Stromal cell of bone marrow (primary cell): ENCODE measurements around the gene GRIN3B.

Experiments
- DNase-seq: peaks from one replicate; pipeline ENCODE4 v3.0.0-alpha.2; 2012; ENCODE audit warnings: low read depth

Gene GRIN3B

GRCh38 chr19:991174-991931 is 8.9 kb upstream of the GRIN3B start:
- DNase-seq = no peak

GRCh38 chr19:991932-992669 is 8.1 kb upstream of the GRIN3B start:
- DNase-seq = no peak

DNA sequence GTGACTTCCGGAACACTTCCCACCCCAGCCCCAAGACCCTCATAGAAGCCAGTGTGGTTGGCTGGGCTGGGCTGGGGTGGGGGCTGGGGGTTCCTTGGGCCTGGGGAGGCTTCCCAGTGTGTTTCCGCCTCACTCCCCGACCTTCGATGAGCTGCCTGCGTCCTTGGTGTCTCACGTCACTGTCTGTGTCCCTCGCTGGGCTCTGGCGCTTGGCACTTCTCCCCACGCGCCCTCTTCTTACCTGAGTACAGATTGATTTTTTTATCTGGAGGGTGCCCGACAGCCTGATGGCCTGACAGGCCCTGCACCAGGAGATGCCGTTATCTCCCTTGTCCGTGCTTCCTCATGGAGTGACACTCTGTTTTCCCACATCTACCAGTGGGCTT is 7.6 kb upstream of the GRIN3B start:
- no peak for DNase-seq

DNA sequence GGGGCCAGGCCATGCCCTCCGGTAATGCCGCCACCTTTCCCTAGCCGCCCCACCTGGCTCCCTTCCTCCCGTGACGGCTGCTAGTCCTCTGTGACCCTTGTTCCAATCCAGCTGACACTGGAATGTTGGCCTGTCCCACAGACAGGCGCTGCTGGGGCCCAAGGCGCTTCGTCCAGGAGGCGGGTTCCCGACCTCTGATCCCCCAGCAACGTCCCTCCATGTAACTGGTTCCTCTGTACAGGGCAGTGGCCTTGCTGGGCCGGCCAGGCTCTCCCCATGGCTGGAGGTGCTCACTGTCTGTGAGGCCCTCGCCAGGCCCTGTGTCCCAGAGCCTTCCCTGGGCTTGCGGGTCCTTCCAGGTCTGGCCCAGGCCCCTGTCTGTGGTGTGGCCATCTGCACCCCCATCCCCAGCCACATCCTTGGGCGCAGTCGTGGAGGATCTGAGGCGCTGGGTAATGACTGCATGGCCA is 6.8 kb upstream of the GRIN3B start:
- no peak for DNase-seq

- DNase-seq = no peak
Observed at GRCh38 chr19:993831-994393, 6.3 kb upstream of the GRIN3B start.

- DNase-seq = no peak
Observed at GRCh38 chr19:994516-994915, 5.7 kb upstream of the GRIN3B start.

- DNase-seq = no peak
Observed at GRCh38 chr19:995051-995827, 5.0 kb upstream of the GRIN3B start.

- no peak for DNase-seq
Observed at GRCh38 chr19:996051-996838, 4.0 kb upstream of the GRIN3B start.

DNA sequence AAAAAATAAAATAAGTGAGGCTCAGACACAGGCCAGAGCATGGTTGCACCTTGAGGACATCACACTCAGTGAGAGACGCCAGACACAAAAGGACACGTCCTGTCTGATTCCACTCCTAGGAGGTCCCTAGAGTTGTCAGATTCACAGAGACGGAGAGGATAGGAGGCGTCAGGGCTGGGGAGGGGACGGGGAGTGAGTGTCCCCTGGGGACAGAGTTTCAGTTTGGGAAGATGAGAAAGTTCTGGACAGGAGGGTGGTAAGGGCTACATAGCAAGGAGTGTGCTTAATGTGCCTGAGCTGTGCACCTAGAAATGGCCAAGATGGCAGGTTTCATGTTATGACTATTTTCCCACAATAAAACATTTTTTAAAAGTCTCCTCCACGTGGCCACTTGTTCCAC is 2.2 kb upstream of the GRIN3B start:
- DNase-seq = no peak

DNA sequence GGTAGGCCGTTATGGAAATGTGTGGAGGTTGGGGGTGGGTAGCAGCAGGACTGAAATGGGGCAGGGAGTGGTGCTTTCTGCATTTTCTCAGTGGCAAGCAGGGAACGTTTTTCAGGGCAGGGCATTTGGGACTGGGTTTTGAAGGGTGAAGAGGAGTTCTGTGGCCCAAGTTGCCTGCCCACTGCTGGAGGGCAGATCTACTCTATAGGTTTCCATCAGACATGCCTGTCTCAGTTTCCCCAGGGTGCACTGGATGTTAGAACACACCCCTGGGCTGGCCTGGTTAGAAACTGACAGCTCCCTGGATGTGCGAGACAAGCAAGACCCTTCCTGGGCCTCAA is 870 bp upstream of the GRIN3B start:
- no peak for DNase-seq

- DNase-seq = no peak
Observed at GRCh38 chr19:1000591-1001537, 645 bp downstream of the GRIN3B start.

DNA sequence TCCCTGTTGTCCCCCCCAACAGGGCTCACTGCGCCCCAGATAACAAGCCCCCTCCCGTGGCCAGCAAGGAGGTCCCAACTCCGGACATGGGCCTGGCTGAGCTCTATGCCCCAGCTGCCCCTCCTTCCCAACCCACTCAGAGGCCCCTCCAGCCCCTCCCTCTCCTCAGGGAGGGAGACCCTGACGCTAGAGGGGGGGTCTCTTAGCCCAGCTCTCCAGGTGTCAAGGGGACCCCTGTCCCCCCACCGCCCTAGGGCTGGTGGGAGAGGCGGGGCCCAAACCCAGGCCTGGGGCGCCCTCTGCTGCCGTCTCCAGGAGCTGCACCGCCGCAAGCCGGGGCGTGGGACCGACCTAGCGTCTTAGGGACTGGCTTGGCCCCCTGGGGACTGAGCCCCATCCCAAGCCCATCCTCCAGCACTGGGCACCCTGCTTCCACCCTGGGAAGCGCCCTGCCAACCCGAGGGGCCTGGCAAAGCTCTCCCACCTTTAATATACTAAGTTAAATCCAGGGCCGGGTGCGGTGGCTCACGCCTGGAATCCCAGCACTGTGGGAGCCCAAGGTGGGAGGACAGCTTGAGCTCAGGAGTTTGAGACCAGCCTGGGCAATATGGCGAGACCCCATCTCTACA is 1.4 kb downstream of the GRIN3B start:
- DNase-seq = no peak

- no peak for DNase-seq
Observed at GRCh38 chr19:1002600-1002999, 2.4 kb downstream of the GRIN3B start.

- DNase-seq = no peak
Observed at GRCh38 chr19:1003283-1003682, 3.1 kb downstream of the GRIN3B start.

DNA sequence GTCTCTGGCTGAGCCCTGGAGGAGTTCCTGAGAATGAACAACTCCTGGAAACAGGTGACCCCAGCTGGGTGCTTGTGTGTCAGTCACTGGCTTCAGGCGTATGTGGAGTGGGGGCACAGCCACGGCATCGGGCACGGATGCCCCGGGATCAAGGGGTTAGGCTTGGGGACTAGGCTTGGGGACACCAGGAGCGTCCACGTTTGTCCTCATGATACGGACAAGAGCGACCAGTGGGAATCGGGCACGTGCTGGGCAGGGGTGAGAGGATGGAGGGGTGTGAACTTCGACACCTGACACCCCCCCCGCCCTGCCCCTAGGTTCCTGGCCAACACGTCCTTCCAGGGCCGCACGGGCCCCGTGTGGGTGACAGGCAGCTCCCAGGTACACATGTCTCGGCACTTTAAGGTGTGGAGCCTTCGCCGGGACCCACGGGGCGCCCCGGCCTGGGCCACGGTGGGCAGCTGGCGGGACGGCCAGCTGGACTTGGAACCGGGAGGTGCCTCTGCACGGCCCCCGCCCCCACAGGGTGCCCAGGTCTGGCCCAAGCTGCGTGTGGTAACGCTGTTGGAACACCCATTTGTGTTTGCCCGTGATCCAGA is 4.1 kb downstream of the GRIN3B start:
- DNase-seq = no peak

GRCh38 chr19:1004803-1005664 is 4.8 kb downstream of the GRIN3B start:
- no peak for DNase-seq

GRCh38 chr19:1006711-1007398 is 6.6 kb downstream of the GRIN3B start:
- DNase-seq = no peak
